ENCODE results near the gene POLR2E.

POLR2E gene

DNA sequence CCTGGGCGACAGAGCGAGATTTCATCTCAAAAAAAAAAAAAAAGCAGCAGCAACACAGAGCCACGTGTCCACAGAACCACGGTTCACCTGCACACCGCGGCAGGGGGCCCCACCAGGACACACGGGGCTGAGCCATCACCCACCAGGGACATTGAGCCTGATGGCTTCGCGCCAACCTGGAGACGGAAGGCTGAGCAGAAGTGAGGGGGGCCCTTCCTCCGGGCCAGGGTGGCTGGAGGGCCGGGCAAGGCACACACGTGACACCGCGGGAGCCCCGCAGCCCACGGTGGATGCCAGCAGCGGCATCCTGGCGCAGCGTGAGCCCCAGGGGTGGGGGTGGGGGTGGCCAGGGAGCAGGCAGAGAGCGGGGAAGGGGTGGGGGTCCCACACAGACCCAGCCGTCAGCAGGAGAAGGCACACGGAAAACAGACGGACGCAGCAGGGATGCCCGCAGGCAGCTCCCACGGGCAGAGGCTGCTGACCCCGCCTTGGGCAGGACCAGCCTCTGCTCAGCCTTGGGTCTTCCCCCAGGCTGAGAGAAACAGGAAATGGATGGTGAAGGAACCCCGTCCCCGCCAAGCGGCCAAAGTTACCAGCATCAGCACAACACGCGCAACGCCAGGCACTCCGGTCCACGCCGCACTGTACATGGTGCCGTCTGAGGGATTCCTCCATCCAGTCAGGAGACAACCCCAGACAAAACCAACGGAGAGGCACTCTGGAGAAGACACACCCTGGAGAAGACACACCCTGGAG lies 45.3 kb upstream of the POLR2E start:
- TF ChIP-seq SIN3A (IDR thresholded peaks at IDR 0.05; ENCODE audit: borderline replicate concordance, insufficient read depth, low read length), result no peak
- TF ChIP-seq FOXP2 (optimal IDR thresholded peaks at IDR 0.05; ENCODE audit: borderline replicate concordance, extremely low read depth, extremely low read length, insufficient read depth), result no peak
- no peak for TF ChIP-seq POLR2AphosphoS5 (IDR thresholded peaks at IDR 0.05; ENCODE audit: low read depth, low read length)

GRCh38 chr19:1139126-1139525 lies 44.0 kb upstream of the POLR2E start:
- no peak for TF ChIP-seq TAF1 (IDR thresholded peaks at IDR 0.05; ENCODE audit: borderline replicate concordance, insufficient read depth, low read length)
- no peak for TF ChIP-seq POLR2AphosphoS5 (IDR thresholded peaks at IDR 0.05; ENCODE audit: low read depth, low read length)
- TF ChIP-seq SIN3A (IDR thresholded peaks at IDR 0.05; ENCODE audit: borderline replicate concordance, insufficient read depth, low read length), result no peak
- no peak for TF ChIP-seq FOXP2 (optimal IDR thresholded peaks at IDR 0.05; ENCODE audit: borderline replicate concordance, extremely low read depth, extremely low read length, insufficient read depth)
- TF ChIP-seq, protein P1, sequence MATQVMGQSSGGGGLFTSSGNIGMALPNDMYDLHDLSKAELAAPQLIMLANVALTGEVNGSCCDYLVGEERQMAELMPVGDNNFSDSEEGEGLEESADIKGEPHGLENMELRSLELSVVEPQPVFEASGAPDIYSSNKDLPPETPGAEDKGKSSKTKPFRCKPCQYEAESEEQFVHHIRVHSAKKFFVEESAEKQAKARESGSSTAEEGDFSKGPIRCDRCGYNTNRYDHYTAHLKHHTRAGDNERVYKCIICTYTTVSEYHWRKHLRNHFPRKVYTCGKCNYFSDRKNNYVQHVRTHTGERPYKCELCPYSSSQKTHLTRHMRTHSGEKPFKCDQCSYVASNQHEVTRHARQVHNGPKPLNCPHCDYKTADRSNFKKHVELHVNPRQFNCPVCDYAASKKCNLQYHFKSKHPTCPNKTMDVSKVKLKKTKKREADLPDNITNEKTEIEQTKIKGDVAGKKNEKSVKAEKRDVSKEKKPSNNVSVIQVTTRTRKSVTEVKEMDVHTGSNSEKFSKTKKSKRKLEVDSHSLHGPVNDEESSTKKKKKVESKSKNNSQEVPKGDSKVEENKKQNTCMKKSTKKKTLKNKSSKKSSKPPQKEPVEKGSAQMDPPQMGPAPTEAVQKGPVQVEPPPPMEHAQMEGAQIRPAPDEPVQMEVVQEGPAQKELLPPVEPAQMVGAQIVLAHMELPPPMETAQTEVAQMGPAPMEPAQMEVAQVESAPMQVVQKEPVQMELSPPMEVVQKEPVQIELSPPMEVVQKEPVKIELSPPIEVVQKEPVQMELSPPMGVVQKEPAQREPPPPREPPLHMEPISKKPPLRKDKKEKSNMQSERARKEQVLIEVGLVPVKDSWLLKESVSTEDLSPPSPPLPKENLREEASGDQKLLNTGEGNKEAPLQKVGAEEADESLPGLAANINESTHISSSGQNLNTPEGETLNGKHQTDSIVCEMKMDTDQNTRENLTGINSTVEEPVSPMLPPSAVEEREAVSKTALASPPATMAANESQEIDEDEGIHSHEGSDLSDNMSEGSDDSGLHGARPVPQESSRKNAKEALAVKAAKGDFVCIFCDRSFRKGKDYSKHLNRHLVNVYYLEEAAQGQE (IDR thresholded peaks at IDR 0.05; ENCODE audit: insufficient read depth in 1 of 2, low read depth in 2 of 2, low read length in 2 of 2), result no peak

GRCh38 chr19:1138121-1138520 lies 42.9 kb upstream of the POLR2E start:
- no peak for TF ChIP-seq FOXP2 (optimal IDR thresholded peaks at IDR 0.05; ENCODE audit: borderline replicate concordance, extremely low read depth, extremely low read length, insufficient read depth)
- no peak for TF ChIP-seq POLR2AphosphoS5 (IDR thresholded peaks at IDR 0.05; ENCODE audit: low read depth, low read length)
- TF ChIP-seq SIN3A (IDR thresholded peaks at IDR 0.05; ENCODE audit: borderline replicate concordance, insufficient read depth, low read length), result no peak
- no peak for TF ChIP-seq TAF1 (IDR thresholded peaks at IDR 0.05; ENCODE audit: borderline replicate concordance, insufficient read depth, low read length)
- TF ChIP-seq, protein P1 (IDR thresholded peaks at IDR 0.05; ENCODE audit: insufficient read depth in 1 of 2, low read depth in 2 of 2, low read length in 2 of 2), result no peak

- TF ChIP-seq, protein P1 (IDR thresholded peaks at IDR 0.05; ENCODE audit: insufficient read depth in 1 of 2, low read depth in 2 of 2, low read length in 2 of 2), result no peak
- TF ChIP-seq TAF1 (IDR thresholded peaks at IDR 0.05; ENCODE audit: borderline replicate concordance, insufficient read depth, low read length) (no peak), FOXP2 (optimal IDR thresholded peaks at IDR 0.05; ENCODE audit: borderline replicate concordance, extremely low read depth, extremely low read length, insufficient read depth) (no peak), POLR2AphosphoS5 (IDR thresholded peaks at IDR 0.05; ENCODE audit: low read depth, low read length) (no peak), SIN3A (IDR thresholded peaks at IDR 0.05; ENCODE audit: borderline replicate concordance, insufficient read depth, low read length) (no peak)
Measured at GRCh38 chr19:1136621-1137317, 41.6 kb upstream of the POLR2E start.

GRCh38 chr19:1136201-1136600 lies 41.0 kb upstream of the POLR2E start:
- TF ChIP-seq SIN3A (IDR thresholded peaks at IDR 0.05; ENCODE audit: borderline replicate concordance, insufficient read depth, low read length), result no peak
- TF ChIP-seq, protein P1 (IDR thresholded peaks at IDR 0.05; ENCODE audit: insufficient read depth in 1 of 2, low read depth in 2 of 2, low read length in 2 of 2), result no peak
- TF ChIP-seq FOXP2 (optimal IDR thresholded peaks at IDR 0.05; ENCODE audit: borderline replicate concordance, extremely low read depth, extremely low read length, insufficient read depth), result no peak
- TF ChIP-seq POLR2AphosphoS5 (IDR thresholded peaks at IDR 0.05; ENCODE audit: low read depth, low read length), result no peak
- no peak for TF ChIP-seq TAF1 (IDR thresholded peaks at IDR 0.05; ENCODE audit: borderline replicate concordance, insufficient read depth, low read length)
